Activated CD4-positive, alpha-beta T cell treated with anti-CD3 and anti-CD28 coated beads, Interleukin-2, amount 50 U/mL, for 4 hours (primary cell): ENCODE data around the gene VPREB3.

Source experiments
- DNase-seq, 2 experiments: peaks; one replicate each; pipeline ENCODE4 v3.0.0-alpha.2; 2020

VPREB3 gene

DNA sequence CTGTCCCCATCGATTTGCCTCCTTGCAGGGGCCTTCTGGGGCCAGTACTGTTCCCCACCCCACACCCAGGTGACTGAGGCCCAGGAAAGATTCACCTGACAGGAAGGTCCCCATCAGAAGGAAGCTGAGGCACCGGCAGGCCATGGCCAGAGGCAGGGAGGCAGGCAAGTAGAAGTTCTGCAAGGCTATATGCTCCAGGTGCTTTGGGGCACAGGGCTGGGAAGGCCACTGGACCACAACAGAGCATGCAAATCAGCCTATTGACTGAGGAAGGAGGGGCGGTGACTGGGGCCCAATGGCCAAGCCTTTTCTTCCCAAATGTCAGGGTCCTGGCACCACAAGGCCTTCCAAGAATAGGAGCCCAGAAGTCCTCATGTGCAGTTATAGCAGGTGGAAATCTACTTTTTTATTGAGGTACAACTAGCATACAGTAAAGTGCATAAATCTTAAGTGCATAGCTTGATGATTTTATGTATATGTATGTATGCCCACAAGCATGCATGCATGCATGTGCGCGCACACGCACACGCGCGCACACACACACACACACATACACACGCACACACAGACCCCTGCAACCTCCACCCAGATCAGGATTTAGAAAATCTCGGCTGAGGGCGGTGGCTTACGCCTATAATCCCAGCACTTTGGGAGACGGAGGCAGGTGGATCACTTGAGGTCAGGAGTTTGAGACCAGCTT is at the start of gene VPREB3:
TSS of gene VPREB3 (minus strand) at position 206 of the 700 bp plus-strand sequence. CDS start at position 144, 62 bp downstream.
- DNase-seq: no peak

GRCh38 chr22:23803001-23803819 is 49.0 kb upstream of the VPREB3 start:
- DNase-seq: no peak

DNA sequence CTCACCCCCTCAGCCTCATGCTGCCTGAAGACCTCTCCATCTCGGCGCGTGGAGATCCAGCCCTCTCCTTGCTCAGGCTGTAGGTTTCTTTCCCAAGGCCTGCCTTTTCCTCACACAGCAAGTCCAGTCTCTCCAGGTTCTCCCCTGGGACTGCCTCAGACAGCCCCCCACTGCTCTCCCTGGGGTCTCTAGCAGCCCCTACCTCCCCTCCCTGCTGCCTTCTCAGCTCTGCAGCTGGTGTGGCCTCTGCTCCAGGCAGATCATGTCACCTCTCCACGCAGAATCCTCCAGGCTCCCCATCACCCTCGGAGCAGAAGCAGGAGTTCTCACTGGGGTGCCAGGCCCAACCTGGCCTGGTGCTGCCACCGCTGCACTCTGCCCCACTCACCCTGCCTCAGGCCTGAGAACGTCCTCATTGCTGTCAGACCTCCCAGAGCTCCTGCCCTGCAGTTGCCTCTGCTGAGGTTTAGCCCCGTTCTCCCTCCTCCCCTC is 47.7 kb upstream of the VPREB3 start:
- no peak for DNase-seq

DNA sequence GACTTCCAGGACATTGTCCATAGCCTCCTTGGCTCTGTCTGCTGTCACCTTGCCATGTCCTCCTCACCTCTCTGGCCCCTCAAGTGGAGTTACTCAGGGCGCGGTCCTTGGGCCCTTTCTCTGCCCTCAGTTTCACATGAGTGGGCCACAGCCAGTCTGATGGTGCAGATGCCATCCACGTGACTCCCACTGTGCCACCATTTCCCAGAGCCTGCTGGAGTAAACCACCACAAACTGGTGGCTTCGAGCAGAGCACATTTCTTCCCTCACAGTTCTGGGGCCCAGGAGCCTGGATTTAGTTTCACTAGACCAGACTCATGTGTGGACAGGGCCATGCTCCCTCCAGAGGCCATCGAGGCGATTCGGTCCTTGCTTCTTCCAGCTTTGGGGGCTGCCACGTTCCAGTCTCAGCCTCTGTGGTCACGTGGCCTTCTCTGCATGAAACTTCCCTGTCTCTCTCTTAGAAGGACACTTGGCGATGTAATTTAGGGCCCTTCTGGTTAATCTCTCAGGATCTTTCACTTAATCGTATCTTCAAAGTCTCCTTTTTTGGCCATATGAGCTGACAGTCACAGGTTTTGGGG is 47.1 kb upstream of the VPREB3 start:
- no peak for DNase-seq

- DNase-seq: no peak
Observed at GRCh38 chr22:23800297-23801237, 46.3 kb upstream of the VPREB3 start.

GRCh38 chr22:23796461-23796860 is 42.2 kb upstream of the VPREB3 start:
- no peak for DNase-seq

- DNase-seq: no peak
Observed at GRCh38 chr22:23793326-23793725, 39.1 kb upstream of the VPREB3 start.

- no peak for DNase-seq
Observed at GRCh38 chr22:23791738-23792645, 37.8 kb upstream of the VPREB3 start.

DNA sequence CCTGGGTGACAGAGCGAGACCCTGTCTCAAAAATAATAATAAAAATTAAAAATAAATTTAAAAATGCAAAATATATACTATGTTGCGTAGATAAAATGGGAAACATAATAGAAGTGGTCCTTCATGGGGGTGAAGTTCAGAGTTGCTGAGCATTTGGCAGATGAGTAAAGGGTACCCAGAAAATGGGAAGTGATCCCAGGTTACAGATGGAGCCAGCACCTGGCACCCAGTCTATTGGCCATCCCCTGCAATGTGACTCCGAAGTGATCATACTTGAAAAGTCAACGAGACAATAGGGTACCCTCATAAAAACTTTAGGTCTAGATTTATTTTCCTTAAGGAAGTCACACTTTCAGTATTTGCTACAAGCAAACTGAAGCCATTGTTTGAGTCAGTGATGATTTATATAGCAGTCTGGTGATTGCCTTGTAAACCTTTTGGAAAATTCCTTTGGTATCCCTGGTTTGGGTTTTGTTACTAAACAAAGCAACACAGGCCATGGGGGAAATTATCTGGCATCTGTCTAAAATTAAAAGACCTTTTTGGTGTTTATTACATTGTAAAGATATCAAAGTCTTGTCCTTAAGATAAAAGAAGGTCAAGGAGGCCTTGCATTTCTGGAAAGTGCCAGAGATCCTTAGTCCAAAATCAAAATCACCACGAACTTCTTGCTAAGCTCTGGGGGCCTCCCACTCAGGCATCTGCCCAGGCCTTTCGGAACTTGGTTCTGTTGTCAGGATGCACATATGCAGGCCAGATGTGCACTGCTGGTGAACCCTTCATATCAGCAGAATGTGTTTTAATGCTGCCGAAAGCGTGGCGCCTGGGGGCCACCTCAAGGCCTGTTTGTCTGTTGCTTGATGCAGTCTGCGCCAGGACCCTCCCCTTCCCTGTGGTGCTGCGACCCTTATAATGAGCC is 36.9 kb upstream of the VPREB3 start:
- DNase-seq: no peak

DNA sequence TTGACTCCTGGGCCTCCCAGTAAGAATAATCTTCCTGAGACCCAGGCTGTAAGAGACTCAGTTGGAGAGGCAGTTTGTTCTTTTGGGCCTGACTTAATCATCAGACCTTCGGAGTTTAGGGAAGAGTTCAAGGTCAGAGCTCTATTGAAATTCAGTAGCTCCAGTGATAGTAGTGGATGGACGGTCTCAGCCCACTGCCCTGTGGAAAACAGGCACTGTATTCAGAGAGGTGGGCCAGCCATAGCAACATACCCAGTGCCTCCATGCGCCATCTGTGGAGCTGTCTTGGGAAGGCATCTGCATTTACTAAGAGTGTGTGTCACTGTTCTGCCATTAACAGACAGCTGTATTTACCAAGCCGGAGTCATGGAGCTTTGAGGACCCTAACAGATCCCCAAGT is 35.4 kb upstream of the VPREB3 start:
- no peak for DNase-seq

DNA sequence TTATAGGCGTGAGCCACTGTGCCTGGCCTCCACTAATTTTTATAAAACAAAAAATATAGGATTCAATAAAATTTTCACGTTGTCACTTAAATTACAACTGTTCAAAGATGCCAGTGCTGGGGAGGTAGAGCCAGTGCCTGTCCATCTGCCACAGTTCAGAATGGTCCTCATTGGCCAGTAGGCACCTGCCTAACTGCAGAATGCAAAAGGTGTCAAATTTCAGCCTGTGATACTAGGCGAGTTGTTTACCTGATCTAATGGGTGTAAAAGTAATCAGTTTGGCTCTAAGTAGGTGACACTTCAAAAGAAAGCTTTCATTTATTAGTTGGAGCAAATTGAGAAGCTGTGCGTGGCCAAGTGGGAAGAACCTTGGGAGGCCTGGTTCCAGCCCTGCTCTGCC is 34.9 kb upstream of the VPREB3 start:
- DNase-seq: no peak

DNA sequence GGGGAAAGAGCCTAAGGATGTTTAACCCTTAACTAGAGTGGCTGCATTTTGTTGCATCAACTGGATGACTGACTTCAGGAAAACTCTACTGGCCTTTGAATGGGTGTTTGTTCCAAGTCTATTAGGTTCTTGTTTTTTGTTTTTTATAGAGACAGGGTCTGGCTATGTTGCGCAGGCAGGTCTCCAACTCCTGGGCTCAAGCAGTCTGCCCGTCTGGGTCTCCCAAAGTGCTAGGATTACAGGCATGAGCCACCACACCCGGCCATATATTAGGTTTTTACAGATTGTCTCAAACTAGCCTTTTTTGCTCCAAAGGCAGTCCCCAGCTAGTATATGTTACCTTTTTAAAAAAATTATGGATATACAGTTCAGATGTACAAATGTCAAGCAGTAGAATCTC is 33.7 kb upstream of the VPREB3 start:
- DNase-seq: no peak

DNA sequence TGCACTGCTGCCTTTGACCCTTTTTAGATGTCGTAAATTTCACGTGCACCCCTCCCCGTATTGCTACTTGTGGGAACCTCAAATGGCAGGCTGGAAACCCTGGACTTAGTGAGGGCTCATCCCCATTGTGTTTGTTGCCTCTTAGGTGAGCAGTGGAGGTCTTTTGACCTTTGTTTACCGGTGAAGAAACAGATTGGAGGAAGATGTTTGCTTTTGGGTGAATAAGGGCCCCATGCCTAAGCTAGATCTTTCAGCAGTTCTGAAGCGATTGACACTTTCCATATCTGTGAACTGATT is 33.3 kb upstream of the VPREB3 start:
- no peak for DNase-seq

GRCh38 chr22:23786752-23787599 is 32.8 kb upstream of the VPREB3 start, which contains the start of gene SMARCB1:
TSS of gene SMARCB1 (plus strand) at chr22:23786966. CDS start at chr22:23787170, 204 bp downstream.
- DNase-seq: peak; percentile 82 to 83

DNA sequence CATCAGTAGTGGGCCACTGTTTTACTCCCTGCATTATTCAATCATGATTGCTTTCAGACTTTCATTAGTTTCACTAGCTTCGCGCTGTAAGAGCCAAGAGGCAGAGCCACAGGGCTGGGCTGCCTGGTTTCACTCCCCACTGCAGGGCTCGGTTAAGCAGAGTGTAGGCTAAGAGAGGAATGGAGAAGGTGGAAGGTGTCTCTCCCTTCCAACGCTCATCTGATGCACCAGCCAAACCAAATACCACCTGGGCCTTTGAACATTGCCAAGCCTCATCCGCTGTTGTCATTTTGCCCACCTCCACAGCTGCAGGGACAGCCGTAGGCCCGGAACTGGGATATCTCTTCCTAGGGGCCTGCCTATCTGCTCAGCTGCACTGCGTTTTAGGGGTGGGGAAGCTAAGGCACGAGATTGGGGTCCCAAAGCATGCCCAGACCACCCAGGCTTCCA is 32.1 kb upstream of the VPREB3 start:
- no peak for DNase-seq

- DNase-seq: no peak
Observed at GRCh38 chr22:23784215-23784732, 30.0 kb upstream of the VPREB3 start.

- no peak for DNase-seq
Observed at GRCh38 chr22:23783265-23784150, 29.3 kb upstream of the VPREB3 start.

GRCh38 chr22:23782703-23783102 is 28.5 kb upstream of the VPREB3 start:
- DNase-seq: no peak
